SK-N-SH treated with all-trans-retinoic acid at 6 μM for 48 hours (cell line): ENCODE measurements around the gene MUSTN1.

Source experiments
- ATAC-seq: fragments of 200-7000 bp; cut with Tn5 transposase; 3 replicates; pipeline ENCODE4 v1.9.1; 2020; ENCODE audit warnings: mild to moderate bottlenecking, moderate library complexity
- ARNTL ChIP-seq: fragments of 450-650 bp; formaldehyde crosslinking; IDR thresholded peaks from 2 replicates; pipeline ENCODE4 v1.5.0; 2020; ENCODE audit warnings: low read depth, mild to moderate bottlenecking, moderate library complexity, borderline replicate concordance
- BACH2 ChIP-seq: fragments of 250-450 bp; sonication (Bioruptor Pico); IDR thresholded peaks from 2 replicates; pipeline ENCODE4 v1.9.0; 2021; ENCODE audit warnings: mild to moderate bottlenecking, borderline replicate concordance
- CREB5 ChIP-seq: fragments of 250-450 bp; sonication (Bioruptor Pico); IDR thresholded peaks from 2 replicates; pipeline ENCODE4 v1.5.1; 2020; ENCODE audit warnings: low read depth, mild to moderate bottlenecking, moderate library complexity
- CSDC2 ChIP-seq: fragments of 250-450 bp; sonication (Bioruptor Pico); IDR thresholded peaks from 2 replicates; pipeline ENCODE4 v1.5.0; 2020; ENCODE audit warnings: mild to moderate bottlenecking, moderate library complexity
- CSRNP3 ChIP-seq: fragments of 250-450 bp; sonication (Bioruptor Pico); IDR thresholded peaks from 2 replicates; pipeline ENCODE4 v1.5.1; 2021; ENCODE audit warnings: mild to moderate bottlenecking, moderate library complexity
- ESRRG ChIP-seq: fragments of 250-450 bp; sonication (Bioruptor Pico); IDR thresholded peaks from 2 replicates; pipeline ENCODE4 v1.6.1; 2021; ENCODE audit warnings: mild to moderate bottlenecking
- GLIS3 ChIP-seq: fragments of 250-450 bp; sonication (Bioruptor Pico); IDR thresholded peaks from 2 replicates; pipeline ENCODE4 v1.5.0; 2020; ENCODE audit warnings: mild to moderate bottlenecking, moderate library complexity
- ISL1 ChIP-seq: fragments of 250-450 bp; sonication (Bioruptor Pico); IDR thresholded peaks from 2 replicates; pipeline ENCODE4 v2.1.2; 2022; ENCODE audit warnings: mild to moderate bottlenecking, moderate library complexity
- OSR1 ChIP-seq: fragments of 250-450 bp; sonication (Bioruptor Pico); IDR thresholded peaks from 2 replicates; pipeline ENCODE4 v1.8.0; 2022; ENCODE audit warnings: moderate library complexity, mild to moderate bottlenecking, inconsistent platforms
- PATZ1 ChIP-seq: fragments of 250-450 bp; sonication (Bioruptor Pico); IDR thresholded peaks from 2 replicates; pipeline ENCODE4 v1.8.0; 2020; ENCODE audit warnings: mild to moderate bottlenecking, moderate library complexity, borderline replicate concordance
- POU6F1 ChIP-seq: fragments of 250-450 bp; sonication (Bioruptor Pico); IDR thresholded peaks from 2 replicates; pipeline ENCODE4 v1.8.0; 2021; ENCODE audit warnings: low read depth, mild to moderate bottlenecking, moderate library complexity, borderline replicate concordance
- PPARA ChIP-seq: fragments of 250-450 bp; sonication (Bioruptor Pico); IDR thresholded peaks from 2 replicates; pipeline ENCODE4 v1.5.0; 2020; ENCODE audit warnings: mild to moderate bottlenecking, borderline replicate concordance
- RARB ChIP-seq: fragments of 250-450 bp; sonication (Bioruptor Pico); IDR thresholded peaks from 2 replicates; pipeline ENCODE4 v1.8.0; 2021; ENCODE audit warnings: mild to moderate bottlenecking, moderate library complexity
- SNAI2 ChIP-seq: fragments of 250-450 bp; sonication (Bioruptor Pico); IDR thresholded peaks from 2 replicates; pipeline ENCODE4 v1.5.0; 2020; ENCODE audit warnings: mild to moderate bottlenecking, moderate library complexity
- TCF4 ChIP-seq: fragments of 250-450 bp; sonication (Bioruptor Pico); IDR thresholded peaks from 2 replicates; pipeline ENCODE4 v1.8.0; 2021; ENCODE audit warnings: mild to moderate bottlenecking, moderate library complexity, borderline replicate concordance
- TOX ChIP-seq: fragments of 250-450 bp; sonication (Bioruptor Pico); IDR thresholded peaks from 2 replicates; pipeline ENCODE4 v1.8.0; 2021; ENCODE audit warnings: mild to moderate bottlenecking, moderate library complexity, borderline replicate concordance
- ZC3H10 ChIP-seq: fragments of 250-450 bp; sonication (Bioruptor Pico); IDR thresholded peaks from 2 replicates; pipeline ENCODE4 v1.5.1; 2021; ENCODE audit warnings: mild to moderate bottlenecking, moderate library complexity
- ZFP3 ChIP-seq: fragments of 250-450 bp; sonication (Bioruptor Pico); IDR thresholded peaks from 2 replicates; pipeline ENCODE4 v1.5.0; 2020; ENCODE audit warnings: mild to moderate bottlenecking, moderate library complexity
- ZFP30 ChIP-seq: fragments of 450-650 bp; formaldehyde crosslinking; IDR thresholded peaks from 2 replicates; pipeline ENCODE4 v1.5.0; 2022; ENCODE audit warnings: mild to moderate bottlenecking, moderate library complexity
- ZNF565 ChIP-seq: fragments of 450-650 bp; formaldehyde crosslinking; conservative IDR thresholded peaks from 2 replicates; pipeline ENCODE4 v1.5.0; 2020; ENCODE audit warnings: low read depth, mild to moderate bottlenecking, moderate library complexity
- ZNF70 ChIP-seq: fragments of 450-650 bp; formaldehyde crosslinking; IDR thresholded peaks from 2 replicates; pipeline ENCODE4 v1.5.0; 2020; ENCODE audit warnings: mild to moderate bottlenecking, moderate library complexity
- ZNF8 ChIP-seq: fragments of 450-650 bp; formaldehyde crosslinking; IDR thresholded peaks from 2 replicates; pipeline ENCODE4 v1.5.0; 2020; ENCODE audit warnings: mild to moderate bottlenecking, moderate library complexity

The MUSTN1 gene

GRCh38 chr3:52811452-52812011 lies 23.3 kb downstream of the MUSTN1 start:
- TF ChIP-seq PPARA (CRISPR knock-in tag), result no peak
- TF ChIP-seq CSRNP3, result no peak
- TF ChIP-seq ARNTL (CRISPR knock-in tag), result no peak
- no peak for TF ChIP-seq ISL1
- TF ChIP-seq ESRRG (CRISPR knock-in tag), result no peak
- TF ChIP-seq ZC3H10 (CRISPR knock-in tag), result no peak
- TF ChIP-seq OSR1 (CRISPR knock-in tag), result no peak
- TF ChIP-seq ZNF565, result no peak
- no peak for TF ChIP-seq POU6F1 (CRISPR knock-in tag)
- TF ChIP-seq GLIS3 (CRISPR knock-in tag), result no peak
- TF ChIP-seq CSDC2 (CRISPR knock-in tag), result no peak
- TF ChIP-seq ZNF70 (CRISPR knock-in tag), result no peak
- TF ChIP-seq RARB, result no peak
- no peak for TF ChIP-seq SNAI2 (CRISPR knock-in tag)
- no peak for TF ChIP-seq BACH2 (CRISPR knock-in tag)
- TF ChIP-seq TCF4 (CRISPR knock-in tag), result no peak
- TF ChIP-seq ZFP30 (CRISPR knock-in tag), result no peak
- no peak for ATAC-seq

GRCh38 chr3:52810923-52811322 lies 23.9 kb downstream of the MUSTN1 start:
- TF ChIP-seq PPARA (CRISPR knock-in tag) (no peak), RARB (no peak), ZC3H10 (CRISPR knock-in tag) (no peak), ZNF8 (CRISPR knock-in tag) (no peak), POU6F1 (CRISPR knock-in tag) (no peak), TOX (CRISPR knock-in tag) (no peak), PATZ1 (no peak)
- no peak for ATAC-seq

- ATAC-seq, result no peak
- TF ChIP-seq GLIS3 (CRISPR knock-in tag), result no peak
- TF ChIP-seq ZC3H10 (CRISPR knock-in tag), result no peak
- TF ChIP-seq TOX (CRISPR knock-in tag), result no peak
- TF ChIP-seq ESRRG (CRISPR knock-in tag), result no peak
- TF ChIP-seq ZNF8 (CRISPR knock-in tag), result no peak
- TF ChIP-seq ARNTL (CRISPR knock-in tag), result no peak
- no peak for TF ChIP-seq TCF4 (CRISPR knock-in tag)
- TF ChIP-seq CREB5 (CRISPR knock-in tag), result no peak
- TF ChIP-seq PATZ1, result no peak
- TF ChIP-seq SNAI2 (CRISPR knock-in tag), result no peak
- TF ChIP-seq ZFP3, result no peak
- no peak for TF ChIP-seq RARB
Measured at GRCh38 chr3:52809662-52810377, 25.0 kb downstream of the MUSTN1 start.
